Right atrium auricular region (tissue), 2 donors: ENCODE results near the gene CALML5. TPM values are rescaled to one million over a fixed set of nuclear protein-coding genes. Genes with fewer than 3 reads are reported as not detected.
"Not testable (repeated sequence)": the region's sequence is repeated elsewhere in the genome, so short reads cannot be mapped to it uniquely, and the experiment has no call there.

Experiments
- DNase-seq: peaks from one replicate; pipeline ENCODE4 v3.0.0-alpha.2; 2019; ENCODE audit warnings: low spot score
- H3K27ac ChIP-seq, 2 donors: fragments of 200-600 bp; sonication (generic); 1 replicate in 1 of 2; 2 replicates in 1 of 2; pipeline ENCODE4 v1.5.1; 2016 to 2019
- H3K27me3 ChIP-seq, 2 donors: fragments of 200-600 bp; sonication (generic); one replicate each; pipeline versions ENCODE4 v1.5.1 to v1.6.0; 2017 to 2019
- H3K36me3 ChIP-seq: fragments of 200-600 bp; sonication (generic); one replicate; pipeline ENCODE4 v1.5.1; 2016
- H3K4me1 ChIP-seq, 2 donors: fragments of 200-600 bp; sonication (generic); one replicate each; pipeline versions ENCODE4 v1.5.1 to v1.6.0; 2017 to 2019
- H3K4me3 ChIP-seq, 2 donors: fragments of 200-600 bp; sonication (generic); 1 replicate in 1 of 2; 2 replicates in 1 of 2; pipeline ENCODE4 v1.5.1; 2017 to 2019; ENCODE audit warnings: mild to moderate bottlenecking in 1 of 2, moderate library complexity in 1 of 2
- H3K9me3 ChIP-seq, 2 donors: fragments of 200-600 bp; sonication (generic); one replicate each; pipeline ENCODE4 v1.5.1; 2019
- CTCF ChIP-seq, 2 donors: fragments of 200-600 bp; sonication (generic); IDR thresholded peaks; one replicate each; pipeline ENCODE4 v1.5.1; 2019; ENCODE audit warnings: antibody characterized with exemption in 2 of 2
- total RNA-seq, 2 donors: library from RNA; depleted of rRNA; stranded (reverse); fragments of >200 nt; gene quantifications; one replicate each; pipeline ENCODE4 v1.1.0, GENCODE V29; 2016

The CALML5 gene
- total RNA-seq, 2 donors from 2014 or later: not detected

GRCh38 chr10:5478694-5479305 lies 20.6 kb downstream of the CALML5 start:
- H3K27ac ChIP-seq: no peak overlapping the region
- H3K27me3 ChIP-seq: no peaks in the 10 kb centered on the region
- DNase-seq: no peak
- H3K4me1 ChIP-seq: no peaks in the 10 kb centered on the region
- no peaks in the 10 kb centered on the region for H3K9me3 ChIP-seq
- TF ChIP-seq CTCF (IDR thresholded peaks at IDR 0.05): no peak
- no peak overlapping the region for H3K4me3 ChIP-seq
- no peaks in the 10 kb centered on the region for H3K36me3 ChIP-seq

DNA sequence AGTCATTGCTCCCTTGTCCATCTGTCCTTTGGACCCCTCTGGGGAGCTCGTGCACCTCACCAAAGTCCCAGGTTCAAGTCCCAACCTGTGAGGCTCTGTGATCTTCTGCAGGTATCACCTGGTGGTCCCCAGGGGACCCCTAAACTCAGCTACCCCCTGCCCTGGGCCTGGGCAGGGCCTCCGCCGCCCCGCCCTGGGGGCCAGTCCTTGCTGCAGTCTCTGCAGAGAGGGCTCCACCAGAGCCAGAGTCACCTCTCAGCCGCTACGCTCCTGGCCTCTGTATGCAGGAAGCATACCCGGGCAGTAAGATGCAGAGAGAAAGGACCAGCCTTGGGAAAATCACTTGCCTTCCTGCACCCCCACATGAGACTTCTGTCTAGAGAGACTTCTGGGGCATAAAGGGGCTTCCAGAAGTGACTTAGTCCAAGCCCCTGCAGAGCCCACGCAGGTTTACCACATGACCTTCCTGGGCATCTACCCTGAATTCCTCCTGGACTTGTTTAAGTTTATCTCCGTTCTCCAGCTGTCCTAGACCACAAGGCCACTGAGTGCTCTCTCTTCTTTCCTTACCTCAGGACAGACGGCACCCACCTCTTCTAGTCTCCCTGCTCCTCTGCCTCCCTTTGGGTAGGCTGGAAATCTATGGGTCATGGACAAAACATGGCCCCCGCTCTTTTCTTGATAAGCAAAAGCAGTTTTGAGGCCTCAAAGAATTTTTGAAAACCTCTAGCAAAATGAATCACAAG lies 21.2 kb downstream of the CALML5 start:
- no peak for TF ChIP-seq CTCF (IDR thresholded peaks at IDR 0.05)
- no peaks in the 10 kb centered on the region for H3K4me1 ChIP-seq
- H3K9me3 ChIP-seq: no peaks in the 10 kb centered on the region
- no peak for DNase-seq
- no peaks in the 10 kb centered on the region for H3K27me3 ChIP-seq
- no peaks in the 10 kb centered on the region for H3K36me3 ChIP-seq
- no peak overlapping the region for H3K27ac ChIP-seq
- H3K4me3 ChIP-seq: no peak overlapping the region

GRCh38 chr10:5476918-5477525 lies 22.3 kb downstream of the CALML5 start:
- no peaks in the 10 kb centered on the region for H3K36me3 ChIP-seq
- DNase-seq: no peak
- H3K9me3 ChIP-seq: no peaks in the 10 kb centered on the region
- H3K27ac ChIP-seq: no peak overlapping the region
- H3K4me1 ChIP-seq: no peaks in the 10 kb centered on the region
- no peaks in the 10 kb centered on the region for H3K27me3 ChIP-seq
- H3K4me3 ChIP-seq: no peak overlapping the region
- TF ChIP-seq CTCF (IDR thresholded peaks at IDR 0.05): no peak

- H3K27ac ChIP-seq, H3K4me3 ChIP-seq, H3K9me3 ChIP-seq, H3K36me3 ChIP-seq, H3K4me1 ChIP-seq, DNase-seq, H3K27me3 ChIP-seq: not testable (repeated sequence)
These were observed 23.2 kb downstream of the CALML5 start for GRCh38 chr10:5475974-5476807.

- not testable (repeated sequence) for H3K27ac ChIP-seq, DNase-seq
These were observed 24.3 kb downstream of the CALML5 start for GRCh38 chr10:5475088-5475487.

DNA sequence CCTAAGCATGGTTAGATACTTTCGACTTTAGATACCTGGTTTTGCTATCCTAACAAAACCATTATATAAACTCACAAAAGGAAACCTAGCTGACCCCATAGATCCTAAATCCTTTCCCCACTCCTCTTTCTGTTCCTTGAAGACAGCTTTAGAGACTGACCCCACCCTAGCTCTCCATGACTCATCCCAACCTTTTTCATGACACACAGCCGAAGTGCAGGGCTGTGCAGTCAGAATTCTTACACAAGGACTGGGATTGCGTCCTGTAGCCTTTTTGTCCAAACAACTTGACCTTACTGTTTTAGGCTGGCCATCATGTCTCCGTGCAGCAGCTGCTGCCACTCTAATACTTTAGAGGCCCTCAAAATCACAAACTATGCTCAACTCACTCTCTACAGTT lies 24.7 kb downstream of the CALML5 start:
- not testable (repeated sequence) for H3K36me3 ChIP-seq, H3K27ac ChIP-seq, DNase-seq, H3K4me3 ChIP-seq, H3K27me3 ChIP-seq, H3K4me1 ChIP-seq, H3K9me3 ChIP-seq

More at GRCh38 chr10:5475088-5475487, 24.3 kb downstream of the CALML5 start:
- not testable (repeated sequence) for H3K36me3 ChIP-seq, H3K4me1 ChIP-seq, H3K4me3 ChIP-seq, H3K27me3 ChIP-seq, H3K9me3 ChIP-seq
